ENCODE results near the gene C9orf85. TPM values are rescaled to one million over a fixed set of nuclear protein-coding genes. Genes with fewer than 3 reads are reported as not detected.

C9orf85 gene
- total and polyA plus RNA-seq, 9 of the 15 experiments (the other 6 are each of a cell fraction or from before 2014, with no cell fraction given) = 6.7 to 17.6 (median 13.0) TPM

DNA sequence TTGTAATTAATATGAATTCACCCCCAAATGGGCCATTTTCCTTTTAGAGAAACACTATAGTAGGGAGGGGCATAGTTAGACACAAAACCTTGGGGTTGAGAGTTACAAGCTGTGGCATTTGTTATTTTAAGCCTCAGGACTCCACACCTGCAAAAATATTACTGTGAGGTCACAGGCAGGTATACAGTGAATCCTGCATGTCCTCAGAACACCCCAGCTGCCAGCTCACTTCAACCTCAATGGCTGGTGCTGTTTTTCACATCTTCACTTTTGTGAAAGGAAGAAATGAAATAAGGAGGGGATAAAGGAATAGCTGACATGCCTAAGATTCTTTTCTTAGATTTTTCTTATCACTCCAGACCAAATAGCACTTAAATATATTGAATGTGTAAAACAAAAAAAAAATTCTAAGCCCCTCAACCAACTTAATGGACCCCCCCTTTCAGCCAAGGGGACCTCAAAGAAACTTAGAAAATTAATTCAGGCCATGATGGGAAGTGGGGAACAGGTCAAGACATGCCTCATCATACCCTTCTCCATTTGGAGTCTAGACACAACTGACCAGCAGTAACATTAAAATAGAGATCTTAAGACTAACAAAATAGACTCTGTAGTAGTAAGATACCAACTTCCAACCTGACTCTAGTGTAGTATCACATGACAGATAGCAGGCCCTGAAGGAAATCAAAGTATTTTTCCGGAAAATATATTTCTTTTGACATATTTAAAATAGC, 9.2 kb downstream of the C9orf85 start:
- Histone ChIP-seq H3K79me2 (ENCODE audit: control insufficient read depth, insufficient read depth, low read length) (peaks cover 23% of the 10 kb centered on the region), H2AFZ (ENCODE audit: low read depth, low read length) (no peak overlapping the region), H3K27me3 (ENCODE audit: control insufficient read depth in 2 of 2, insufficient read depth in 2 of 2, low read length in 2 of 2) (no peaks in the 10 kb centered on the region), H3K4me3 (no peak overlapping the region), H3K4me2 (ENCODE audit: insufficient read depth, low read length) (no peak overlapping the region), H4K20me1 (replicated peaks; ENCODE audit: control insufficient read depth, insufficient read depth, low read length) (no peaks in the 10 kb centered on the region), H3K9ac (ENCODE audit: insufficient read depth in 1 of 2, low read depth in 2 of 2, low read length in 2 of 2) (no peak overlapping the region), H3K36me3 (ENCODE audit: control insufficient read depth, insufficient read depth, low read length) (no peaks in the 10 kb centered on the region), H3K27ac (ENCODE audit: extremely low read depth, low read depth, low read length) (no peak overlapping the region), H3K9me1 (ENCODE audit: control insufficient read depth, insufficient read depth, low read length) (no peaks in the 10 kb centered on the region), H3K4me1 (replicated peaks in 1 of 2; ENCODE audit: control insufficient read depth in 2 of 2, insufficient read depth in 2 of 2, low read length in 2 of 2) (no peaks in the 10 kb centered on the region; a peak in 1 of 5 replicates), H3K9me3 (replicated peaks; ENCODE audit: control insufficient read depth, insufficient read depth, low read depth, low read length) (no peaks in the 10 kb centered on the region)
- 75% methylated on average over 1 of the region's 1 CpG for WGBS (ENCODE audit: insufficient coverage, low coverage, missing lambda C conversion rate)
- CTCF ChIA-PET (ENCODE audit: low intra/inter-chr PET ratio) = no interaction called here
- intact Hi-C loops (cut with micrococcal nuclease) = no loop called here
- no peak for FAIRE-seq
- no peak for DNase-seq (ENCODE audit: extremely low read depth in 1 of 4, low spot score in 3 of 4)
- in situ Hi-C loops (cut with MboI) = no loop called here
- TF ChIP-seq U2AF1 (optimal IDR thresholded peaks at IDR 0.05; ENCODE audit: low read depth, low read length) = no peak
- TF ChIP-seq, protein P1, sequence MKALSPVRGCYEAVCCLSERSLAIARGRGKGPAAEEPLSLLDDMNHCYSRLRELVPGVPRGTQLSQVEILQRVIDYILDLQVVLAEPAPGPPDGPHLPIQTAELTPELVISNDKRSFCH (CRISPR knock-in tag; IDR thresholded peaks at IDR 0.05) = no peak
- TF ChIP-seq, protein P1 (tag; IDR thresholded peaks at IDR 0.05) = no peak
- TF ChIP-seq HNRNPLL (IDR thresholded peaks at IDR 0.05; ENCODE audit: low read depth, low read length, poor library complexity, severe bottlenecking) = no peak
- no peak for TF ChIP-seq NFYB (IDR thresholded peaks at IDR 0.05; ENCODE audit: extremely low read depth, insufficient read length)
- TF ChIP-seq TEAD2 (tag; IDR thresholded peaks at IDR 0.05) = no peak
- TF ChIP-seq HLTF (IDR thresholded peaks at IDR 0.05) = no peak
- TF ChIP-seq RBM15 (IDR thresholded peaks at IDR 0.05; ENCODE audit: insufficient read depth, low read length) = no peak
- no peak for TF ChIP-seq POLR2A (conservative IDR thresholded peaks at IDR 0.05)
- TF ChIP-seq ZNF197 (CRISPR knock-in tag; IDR thresholded peaks at IDR 0.05; ENCODE audit: low read depth) = no peak
- no peak for TF ChIP-seq BCOR (IDR thresholded peaks at IDR 0.05)
- no peak for TF ChIP-seq YY1 (IDR thresholded peaks at IDR 0.05; ENCODE audit: borderline replicate concordance in 1 of 3, control insufficient read depth in 1 of 3, extremely low read depth in 1 of 3, insufficient read depth in 3 of 3, insufficient read length in 1 of 3, insufficient replicate concordance in 2 of 3, low read depth in 1 of 3, low read length in 2 of 3)
- no peak for TF ChIP-seq CBX5 (IDR thresholded peaks at IDR 0.05; ENCODE audit: borderline replicate concordance, low read depth)
- TF ChIP-seq HIVEP1 (CRISPR knock-in tag; IDR thresholded peaks at IDR 0.05) = no peak
- no peak for TF ChIP-seq TRIM24 (IDR thresholded peaks at IDR 0.05)
- no peak for TF ChIP-seq ETV1 (tag; conservative IDR thresholded peaks at IDR 0.05; ENCODE audit: low read depth)
- no peak for TF ChIP-seq ERF (CRISPR knock-in tag; IDR thresholded peaks at IDR 0.05)
- TF ChIP-seq, protein P2, sequence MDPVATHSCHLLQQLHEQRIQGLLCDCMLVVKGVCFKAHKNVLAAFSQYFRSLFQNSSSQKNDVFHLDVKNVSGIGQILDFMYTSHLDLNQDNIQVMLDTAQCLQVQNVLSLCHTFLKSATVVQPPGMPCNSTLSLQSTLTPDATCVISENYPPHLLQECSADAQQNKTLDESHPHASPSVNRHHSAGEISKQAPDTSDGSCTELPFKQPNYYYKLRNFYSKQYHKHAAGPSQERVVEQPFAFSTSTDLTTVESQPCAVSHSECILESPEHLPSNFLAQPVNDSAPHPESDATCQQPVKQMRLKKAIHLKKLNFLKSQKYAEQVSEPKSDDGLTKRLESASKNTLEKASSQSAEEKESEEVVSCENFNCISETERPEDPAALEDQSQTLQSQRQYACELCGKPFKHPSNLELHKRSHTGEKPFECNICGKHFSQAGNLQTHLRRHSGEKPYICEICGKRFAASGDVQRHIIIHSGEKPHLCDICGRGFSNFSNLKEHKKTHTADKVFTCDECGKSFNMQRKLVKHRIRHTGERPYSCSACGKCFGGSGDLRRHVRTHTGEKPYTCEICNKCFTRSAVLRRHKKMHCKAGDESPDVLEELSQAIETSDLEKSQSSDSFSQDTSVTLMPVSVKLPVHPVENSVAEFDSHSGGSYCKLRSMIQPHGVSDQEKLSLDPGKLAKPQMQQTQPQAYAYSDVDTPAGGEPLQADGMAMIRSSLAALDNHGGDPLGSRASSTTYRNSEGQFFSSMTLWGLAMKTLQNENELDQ (CRISPR knock-in tag; IDR thresholded peaks at IDR 0.05; ENCODE audit: borderline replicate concordance) = no peak
- ATAC-seq = no peak
- no TSS peak for BruUV-seq (replicated peaks)
- POLR2A ChIA-PET = no interaction called here
